ENCODE measurements around the gene ABLIM1.

- TF ChIP-seq, protein P1, sequence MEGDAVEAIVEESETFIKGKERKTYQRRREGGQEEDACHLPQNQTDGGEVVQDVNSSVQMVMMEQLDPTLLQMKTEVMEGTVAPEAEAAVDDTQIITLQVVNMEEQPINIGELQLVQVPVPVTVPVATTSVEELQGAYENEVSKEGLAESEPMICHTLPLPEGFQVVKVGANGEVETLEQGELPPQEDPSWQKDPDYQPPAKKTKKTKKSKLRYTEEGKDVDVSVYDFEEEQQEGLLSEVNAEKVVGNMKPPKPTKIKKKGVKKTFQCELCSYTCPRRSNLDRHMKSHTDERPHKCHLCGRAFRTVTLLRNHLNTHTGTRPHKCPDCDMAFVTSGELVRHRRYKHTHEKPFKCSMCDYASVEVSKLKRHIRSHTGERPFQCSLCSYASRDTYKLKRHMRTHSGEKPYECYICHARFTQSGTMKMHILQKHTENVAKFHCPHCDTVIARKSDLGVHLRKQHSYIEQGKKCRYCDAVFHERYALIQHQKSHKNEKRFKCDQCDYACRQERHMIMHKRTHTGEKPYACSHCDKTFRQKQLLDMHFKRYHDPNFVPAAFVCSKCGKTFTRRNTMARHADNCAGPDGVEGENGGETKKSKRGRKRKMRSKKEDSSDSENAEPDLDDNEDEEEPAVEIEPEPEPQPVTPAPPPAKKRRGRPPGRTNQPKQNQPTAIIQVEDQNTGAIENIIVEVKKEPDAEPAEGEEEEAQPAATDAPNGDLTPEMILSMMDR (IDR thresholded peaks at IDR 0.05) = no peak
- no peak for TF ChIP-seq EZH2 (IDR thresholded peaks at IDR 0.05)
- TF ChIP-seq EZH2phosphoT487 (IDR thresholded peaks at IDR 0.05) = no peak
These were observed 179.8 kb downstream of the ABLIM1 start for GRCh38 chr10:114478281-114478680.

Data from neural progenitor cell (in vitro differentiated cells).